Thyroid gland (tissue), 4 donors: ENCODE data around the gene ALOX5.

Experiments used
- POLR2A ChIP-seq, 2 donors: fragments of 450-650 bp; IDR thresholded peaks; one replicate each; pipeline ENCODE4 v1.6.1; 2017; ENCODE audit warnings: antibody characterized with exemption in 2 of 2, mild to moderate bottlenecking in 2 of 2, moderate library complexity in 1 of 2
- TF ChIP-seq, protein P1 (sequence below), 6 experiments: fragments of 200-600 bp in 3 of 6; fragments of 450-650 bp in 3 of 6; sonication (generic) in 3 of 6; IDR thresholded peaks; one replicate each; pipeline ENCODE4 v1.5.1; 2016 to 2019; ENCODE audit warnings: antibody characterized with exemption in 6 of 6, mild to moderate bottlenecking in 2 of 6, inconsistent platforms in 1 of 6, moderate library complexity in 1 of 6

DNA sequence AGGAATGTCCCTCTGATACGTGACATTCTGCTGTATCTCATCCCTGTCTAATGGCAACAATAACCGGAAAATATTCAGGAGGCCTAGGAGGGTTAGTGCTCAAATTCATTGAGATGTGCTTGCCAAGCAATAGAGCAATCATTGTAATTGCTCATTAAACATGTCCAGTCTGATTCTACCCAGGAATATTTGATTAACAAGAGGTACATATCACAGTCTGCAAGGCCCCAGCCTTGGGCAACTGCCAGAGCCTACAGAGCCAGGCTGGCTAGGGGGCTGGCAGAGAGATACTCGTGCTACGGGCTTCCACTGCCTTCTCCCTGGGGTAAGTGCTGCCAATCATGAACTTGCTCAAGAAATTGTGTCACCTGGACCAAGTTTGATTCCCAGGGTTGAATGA is 99.1 kb downstream of the ALOX5 start:
- no peak for TF ChIP-seq POLR2A (IDR thresholded peaks at IDR 0.05)
- TF ChIP-seq, protein P1, sequence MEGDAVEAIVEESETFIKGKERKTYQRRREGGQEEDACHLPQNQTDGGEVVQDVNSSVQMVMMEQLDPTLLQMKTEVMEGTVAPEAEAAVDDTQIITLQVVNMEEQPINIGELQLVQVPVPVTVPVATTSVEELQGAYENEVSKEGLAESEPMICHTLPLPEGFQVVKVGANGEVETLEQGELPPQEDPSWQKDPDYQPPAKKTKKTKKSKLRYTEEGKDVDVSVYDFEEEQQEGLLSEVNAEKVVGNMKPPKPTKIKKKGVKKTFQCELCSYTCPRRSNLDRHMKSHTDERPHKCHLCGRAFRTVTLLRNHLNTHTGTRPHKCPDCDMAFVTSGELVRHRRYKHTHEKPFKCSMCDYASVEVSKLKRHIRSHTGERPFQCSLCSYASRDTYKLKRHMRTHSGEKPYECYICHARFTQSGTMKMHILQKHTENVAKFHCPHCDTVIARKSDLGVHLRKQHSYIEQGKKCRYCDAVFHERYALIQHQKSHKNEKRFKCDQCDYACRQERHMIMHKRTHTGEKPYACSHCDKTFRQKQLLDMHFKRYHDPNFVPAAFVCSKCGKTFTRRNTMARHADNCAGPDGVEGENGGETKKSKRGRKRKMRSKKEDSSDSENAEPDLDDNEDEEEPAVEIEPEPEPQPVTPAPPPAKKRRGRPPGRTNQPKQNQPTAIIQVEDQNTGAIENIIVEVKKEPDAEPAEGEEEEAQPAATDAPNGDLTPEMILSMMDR (IDR thresholded peaks at IDR 0.05) = no peak
